OCI-LY7 (cell line): ENCODE measurements around the gene COL5A2. TPM values are rescaled to one million over a fixed set of nuclear protein-coding genes. Genes with fewer than 3 reads are reported as not detected.

Experiments used
- BruUV-seq: library from RNA; stranded (reverse); fragments of 400-500 nt; replicated peaks from 2 replicates; lab custom pipeline; 2021; lab: Mats Ljungman, UMichigan
- CTCF ChIA-PET: fragments of 300-600 bp; sonication (Branson Sonifier 250); formaldehyde crosslinking; loops from one replicate; lab custom pipeline; 2022; ENCODE audit warnings: antibody characterized with exemption; ENCODE audit not compliant: unreplicated experiment; lab: Charles Lee
- POLR2A ChIA-PET: fragments of 300-600 bp; sonication (Branson Sonifier 250); formaldehyde crosslinking; loops from one replicate; lab custom pipeline; 2022; ENCODE audit warnings: antibody characterized with exemption; lab: Charles Lee
- DNase-seq: peaks from one replicate; pipeline ENCODE4 v3.0.0-alpha.2; 2015; ENCODE audit warnings: low spot score
- H2AFZ ChIP-seq: fragments of 200-600 bp; sonication (generic), shearing (Covaris generic); 2 replicates; pipeline ENCODE4 v1.6.1; 2014; ENCODE audit warnings: mild to moderate bottlenecking, antibody characterized with exemption, low read length, moderate library complexity
- H3K27ac ChIP-seq: fragments of 200-600 bp; sonication (generic); 2 replicates; pipeline ENCODE4 v1.5.1; 2014; ENCODE audit warnings: mixed run types, low read depth, mild to moderate bottlenecking, moderate library complexity, low read length, inconsistent platforms; ENCODE audit not compliant: poor library complexity, severe bottlenecking
- H3K36me3 ChIP-seq: fragments of 200-600 bp; sonication (generic); 2 replicates; pipeline ENCODE4 v1.6.1; 2014; ENCODE audit warnings: mild to moderate bottlenecking, antibody characterized with exemption, low read length, moderate library complexity, mixed read lengths; ENCODE audit not compliant: insufficient read depth
- H3K4me1 ChIP-seq: fragments of 200-600 bp; sonication (generic); 2 replicates; pipeline ENCODE4 v1.5.1; 2014; ENCODE audit warnings: mild to moderate bottlenecking, low read length; ENCODE audit not compliant: insufficient read depth, poor library complexity, severe bottlenecking
- H3K4me2 ChIP-seq: fragments of 200-600 bp; sonication (generic); 2 replicates; pipeline ENCODE4 v1.6.1; 2014; ENCODE audit warnings: mild to moderate bottlenecking, low read length
- H3K4me3 ChIP-seq: fragments of 200-600 bp; sonication (generic); 2 replicates; pipeline ENCODE4 v1.5.1; 2014; ENCODE audit warnings: mild to moderate bottlenecking, low read depth, low read length; ENCODE audit not compliant: poor library complexity, severe bottlenecking
- H3K79me2 ChIP-seq: fragments of 200-600 bp; sonication (generic); 2 replicates; pipeline ENCODE4 v1.6.1; 2016; ENCODE audit warnings: low read depth, mild to moderate bottlenecking, low read length, moderate library complexity, mixed read lengths; ENCODE audit not compliant: insufficient read depth
- H3K9me2 ChIP-seq: fragments of 200-600 bp; sonication (generic); 2 replicates; pipeline ENCODE4 v1.6.1; 2016; ENCODE audit warnings: mild to moderate bottlenecking, low read length, mixed read lengths; ENCODE audit not compliant: insufficient read depth
- H3K9me3 ChIP-seq: fragments of 200-600 bp; sonication (generic); 2 replicates; pipeline ENCODE4 v1.6.1; 2014; ENCODE audit warnings: mild to moderate bottlenecking, mixed run types, low read length, mixed read lengths
- H4K20me1 ChIP-seq: fragments of 200-600 bp; sonication (generic); 2 replicates; pipeline ENCODE4 v1.6.1; 2014; ENCODE audit warnings: mild to moderate bottlenecking, antibody characterized with exemption, low read length, moderate library complexity, mixed read lengths; ENCODE audit not compliant: insufficient read depth
- CTCF ChIP-seq: fragments of 200-600 bp; sonication (generic); conservative IDR thresholded peaks from 2 replicates; pipeline ENCODE4 v1.5.1; 2014; ENCODE audit warnings: mild to moderate bottlenecking, antibody characterized with exemption, low read length, moderate library complexity, mixed read lengths
- EZH2phosphoT487 ChIP-seq: fragments of 200-600 bp; sonication (generic); IDR thresholded peaks from 2 replicates; pipeline ENCODE4 v1.6.1; 2018; ENCODE audit warnings: low read depth, borderline replicate concordance, mild to moderate bottlenecking, mixed run types, antibody characterized with exemption, low read length, moderate library complexity, mixed read lengths
- intact Hi-C: fragments of 100-400 bp; cut with micrococcal nuclease; formaldehyde crosslinking; loops from one replicate; pipeline ENCODE4 v1.10.0; 2022; ENCODE audit not compliant: unreplicated experiment
- total RNA-seq, 2 experiments: library from RNA; depleted of rRNA in 1 of 2; stranded (reverse); fragments of >200 nt in 1 of 2; shearing (Covaris generic) in 1 of 2; gene quantifications; 2 replicates each; pipeline ENCODE4 v1.2.3, GENCODE V29; 2014 to 2022

The COL5A2 gene
- total RNA-seq, 2 experiments from 2014 or later = 0.50 to 0.61 TPM

GRCh38 chr2:189013671-189014448 is 165.7 kb downstream of the COL5A2 start:
- H3K4me2 ChIP-seq = no peak overlapping the region
- H2AFZ ChIP-seq = no peak overlapping the region
- intact Hi-C loops = no loop called here
- H3K9me3 ChIP-seq = no peaks in the 10 kb centered on the region
- no peaks in the 10 kb centered on the region for H3K36me3 ChIP-seq
- no peaks in the 10 kb centered on the region for H3K4me1 ChIP-seq
- no peak for DNase-seq
- no peaks in the 10 kb centered on the region for H4K20me1 ChIP-seq
- H3K4me3 ChIP-seq = no peak overlapping the region
- TF ChIP-seq EZH2phosphoT487 (no peak), CTCF (no peak)
- no peaks in the 10 kb centered on the region for H3K9me2 ChIP-seq
- H3K79me2 ChIP-seq = no peaks in the 10 kb centered on the region
- BruUV-seq = no TSS peak
- no peak overlapping the region for H3K27ac ChIP-seq
- ChIA-PET POLR2A (interaction anchor here (0.7 to 0.9 kb wide), 2 partner anchors 83 to 259 kb away, joined by 3 to 6 read pairs; no protein-coding TSS in a partner anchor), CTCF (no interaction called here)

- Histone ChIP-seq H4K20me1 (no peaks in the 10 kb centered on the region), H3K27ac (no peak overlapping the region), H2AFZ (no peak overlapping the region), H3K9me3 (no peaks in the 10 kb centered on the region), H3K9me2 (no peaks in the 10 kb centered on the region), H3K4me2 (no peak overlapping the region), H3K4me1 (no peaks in the 10 kb centered on the region), H3K36me3 (no peaks in the 10 kb centered on the region), H3K4me3 (no peak overlapping the region), H3K79me2 (no peaks in the 10 kb centered on the region)
- POLR2A ChIA-PET = no interaction called here
- intact Hi-C loops = no loop called here
- TF ChIP-seq EZH2phosphoT487 (no peak), CTCF (no peak)
- no TSS peak for BruUV-seq
- DNase-seq = no peak
- CTCF ChIA-PET = no interaction called here
Observed at GRCh38 chr2:189013031-189013430, 166.5 kb downstream of the COL5A2 start.

GRCh38 chr2:189012351-189012750 is 167.2 kb downstream of the COL5A2 start:
- intact Hi-C loops = no loop called here
- BruUV-seq = no TSS peak
- Histone ChIP-seq H3K9me2 (no peaks in the 10 kb centered on the region), H4K20me1 (no peaks in the 10 kb centered on the region), H3K4me1 (no peaks in the 10 kb centered on the region), H3K36me3 (no peaks in the 10 kb centered on the region), H2AFZ (no peak overlapping the region), H3K9me3 (no peaks in the 10 kb centered on the region), H3K4me2 (no peak overlapping the region), H3K27ac (no peak overlapping the region), H3K4me3 (no peak overlapping the region), H3K79me2 (no peaks in the 10 kb centered on the region)
- DNase-seq = no peak
- TF ChIP-seq CTCF (no peak), EZH2phosphoT487 (no peak)
- ChIA-PET CTCF (no interaction called here), POLR2A (no interaction called here)
